ENCODE measurements around the gene UBE3C.

DNA sequence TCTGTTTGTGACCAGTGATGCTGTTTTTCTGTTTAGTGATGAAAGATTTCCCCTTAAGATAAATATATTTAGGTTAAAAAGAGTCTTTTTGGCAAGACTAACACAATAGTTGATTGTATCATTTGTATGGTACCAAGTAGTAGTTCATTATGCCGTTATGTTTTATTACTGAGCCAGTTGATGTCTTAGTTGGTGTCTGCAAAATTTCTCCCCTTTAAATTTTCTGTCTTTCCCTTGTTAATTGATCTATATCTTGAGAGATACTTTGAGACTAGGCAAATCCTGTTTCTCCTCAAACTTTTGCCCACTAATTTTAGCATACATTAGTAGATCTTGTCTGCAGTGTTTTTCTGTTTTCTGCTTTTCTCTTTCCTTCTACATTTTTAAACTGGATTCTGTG is 21.7 kb downstream of the UBE3C start:
- TF ChIP-seq, protein P1, sequence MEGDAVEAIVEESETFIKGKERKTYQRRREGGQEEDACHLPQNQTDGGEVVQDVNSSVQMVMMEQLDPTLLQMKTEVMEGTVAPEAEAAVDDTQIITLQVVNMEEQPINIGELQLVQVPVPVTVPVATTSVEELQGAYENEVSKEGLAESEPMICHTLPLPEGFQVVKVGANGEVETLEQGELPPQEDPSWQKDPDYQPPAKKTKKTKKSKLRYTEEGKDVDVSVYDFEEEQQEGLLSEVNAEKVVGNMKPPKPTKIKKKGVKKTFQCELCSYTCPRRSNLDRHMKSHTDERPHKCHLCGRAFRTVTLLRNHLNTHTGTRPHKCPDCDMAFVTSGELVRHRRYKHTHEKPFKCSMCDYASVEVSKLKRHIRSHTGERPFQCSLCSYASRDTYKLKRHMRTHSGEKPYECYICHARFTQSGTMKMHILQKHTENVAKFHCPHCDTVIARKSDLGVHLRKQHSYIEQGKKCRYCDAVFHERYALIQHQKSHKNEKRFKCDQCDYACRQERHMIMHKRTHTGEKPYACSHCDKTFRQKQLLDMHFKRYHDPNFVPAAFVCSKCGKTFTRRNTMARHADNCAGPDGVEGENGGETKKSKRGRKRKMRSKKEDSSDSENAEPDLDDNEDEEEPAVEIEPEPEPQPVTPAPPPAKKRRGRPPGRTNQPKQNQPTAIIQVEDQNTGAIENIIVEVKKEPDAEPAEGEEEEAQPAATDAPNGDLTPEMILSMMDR (IDR thresholded peaks at IDR 0.05; ENCODE audit: low read depth, low read length, poor library complexity, severe bottlenecking): no peak
- no peak for TF ChIP-seq EZH2phosphoT487 (IDR thresholded peaks at IDR 0.05; ENCODE audit: borderline replicate concordance, low read length)

Measured in DOHH2 (cell line).